Esophagus squamous epithelium (tissue), 4 donors: ENCODE results near the gene CD22.

Source experiments
- POLR2A ChIP-seq, 4 donors: fragments of 450-650 bp; IDR thresholded peaks; one replicate each; pipeline ENCODE4 v1.6.1; 2017; ENCODE audit warnings: antibody characterized with exemption in 4 of 4, mild to moderate bottlenecking in 4 of 4, moderate library complexity in 3 of 4
- TF ChIP-seq, protein P1 (sequence below), 6 experiments: fragments of 450-650 bp in 4 of 6; fragments of 200-600 bp in 2 of 6; sonication (generic) in 2 of 6; IDR thresholded peaks; one replicate each; pipeline ENCODE4 v1.5.1; 2016 to 2019; ENCODE audit warnings: antibody characterized with exemption in 6 of 6, mild to moderate bottlenecking in 4 of 6, moderate library complexity in 4 of 6

GRCh38 chr19:35350591-35350990 lies 21.6 kb downstream of the CD22 start:
- TF ChIP-seq POLR2A (IDR thresholded peaks at IDR 0.05) = no peak
- TF ChIP-seq, protein P1, sequence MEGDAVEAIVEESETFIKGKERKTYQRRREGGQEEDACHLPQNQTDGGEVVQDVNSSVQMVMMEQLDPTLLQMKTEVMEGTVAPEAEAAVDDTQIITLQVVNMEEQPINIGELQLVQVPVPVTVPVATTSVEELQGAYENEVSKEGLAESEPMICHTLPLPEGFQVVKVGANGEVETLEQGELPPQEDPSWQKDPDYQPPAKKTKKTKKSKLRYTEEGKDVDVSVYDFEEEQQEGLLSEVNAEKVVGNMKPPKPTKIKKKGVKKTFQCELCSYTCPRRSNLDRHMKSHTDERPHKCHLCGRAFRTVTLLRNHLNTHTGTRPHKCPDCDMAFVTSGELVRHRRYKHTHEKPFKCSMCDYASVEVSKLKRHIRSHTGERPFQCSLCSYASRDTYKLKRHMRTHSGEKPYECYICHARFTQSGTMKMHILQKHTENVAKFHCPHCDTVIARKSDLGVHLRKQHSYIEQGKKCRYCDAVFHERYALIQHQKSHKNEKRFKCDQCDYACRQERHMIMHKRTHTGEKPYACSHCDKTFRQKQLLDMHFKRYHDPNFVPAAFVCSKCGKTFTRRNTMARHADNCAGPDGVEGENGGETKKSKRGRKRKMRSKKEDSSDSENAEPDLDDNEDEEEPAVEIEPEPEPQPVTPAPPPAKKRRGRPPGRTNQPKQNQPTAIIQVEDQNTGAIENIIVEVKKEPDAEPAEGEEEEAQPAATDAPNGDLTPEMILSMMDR (IDR thresholded peaks at IDR 0.05) = no peak
